ENCODE measurements around the gene RAB9B.
A peak's percentile ranks its signal among the peaks of the same experiment; 100 is the strongest.

Gene RAB9B

DNA sequence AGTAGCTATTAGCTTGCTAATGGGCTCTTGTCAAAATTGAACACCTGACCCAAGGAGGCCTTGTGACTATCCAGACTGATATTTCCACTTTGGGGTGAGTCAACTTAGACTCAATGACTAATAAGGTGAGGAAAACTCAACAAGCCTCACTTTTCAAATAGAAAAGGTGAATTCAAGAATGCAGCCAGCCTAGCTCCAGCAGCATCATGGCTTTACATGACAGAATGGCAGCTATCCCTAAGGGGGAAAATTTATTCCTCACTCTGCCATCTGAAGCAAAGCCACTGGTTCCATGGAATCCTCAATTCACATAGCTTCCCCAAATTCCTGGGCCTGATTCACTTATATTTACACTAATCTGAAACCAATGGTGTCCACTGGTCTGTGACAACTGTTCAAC lies 29.1 kb upstream of the RAB9B start:
- H3K4me3 ChIP-seq (ENCODE audit: low read depth, low read length), result no peak overlapping the region
- TF ChIP-seq, protein P1, sequence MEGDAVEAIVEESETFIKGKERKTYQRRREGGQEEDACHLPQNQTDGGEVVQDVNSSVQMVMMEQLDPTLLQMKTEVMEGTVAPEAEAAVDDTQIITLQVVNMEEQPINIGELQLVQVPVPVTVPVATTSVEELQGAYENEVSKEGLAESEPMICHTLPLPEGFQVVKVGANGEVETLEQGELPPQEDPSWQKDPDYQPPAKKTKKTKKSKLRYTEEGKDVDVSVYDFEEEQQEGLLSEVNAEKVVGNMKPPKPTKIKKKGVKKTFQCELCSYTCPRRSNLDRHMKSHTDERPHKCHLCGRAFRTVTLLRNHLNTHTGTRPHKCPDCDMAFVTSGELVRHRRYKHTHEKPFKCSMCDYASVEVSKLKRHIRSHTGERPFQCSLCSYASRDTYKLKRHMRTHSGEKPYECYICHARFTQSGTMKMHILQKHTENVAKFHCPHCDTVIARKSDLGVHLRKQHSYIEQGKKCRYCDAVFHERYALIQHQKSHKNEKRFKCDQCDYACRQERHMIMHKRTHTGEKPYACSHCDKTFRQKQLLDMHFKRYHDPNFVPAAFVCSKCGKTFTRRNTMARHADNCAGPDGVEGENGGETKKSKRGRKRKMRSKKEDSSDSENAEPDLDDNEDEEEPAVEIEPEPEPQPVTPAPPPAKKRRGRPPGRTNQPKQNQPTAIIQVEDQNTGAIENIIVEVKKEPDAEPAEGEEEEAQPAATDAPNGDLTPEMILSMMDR (IDR thresholded peaks at IDR 0.05; ENCODE audit: borderline replicate concordance, insufficient read depth, low read depth, low read length), result no peak

DNA sequence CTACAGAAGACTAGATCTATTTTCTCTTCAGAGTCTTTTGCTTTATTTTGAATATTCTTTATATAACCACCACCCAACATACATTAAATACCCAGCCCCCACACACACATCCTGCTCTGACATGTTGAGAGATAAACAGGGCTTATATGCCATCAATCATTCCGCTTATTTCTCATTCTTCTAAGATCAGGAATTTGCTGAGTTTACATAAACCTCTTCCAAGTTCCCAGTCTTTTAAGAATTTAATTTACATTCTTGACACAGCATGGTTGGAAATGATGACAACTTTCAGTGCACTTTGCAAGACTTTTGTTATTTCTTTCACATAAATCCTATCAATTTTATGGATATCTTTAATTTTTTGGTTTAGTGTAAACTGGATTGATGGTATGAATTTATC lies 17.5 kb upstream of the RAB9B start:
- H3K4me3 ChIP-seq (ENCODE audit: low read depth, low read length), result no peak overlapping the region
- TF ChIP-seq, protein P1 (IDR thresholded peaks at IDR 0.05; ENCODE audit: borderline replicate concordance, insufficient read depth, low read depth, low read length), result no peak

- TF ChIP-seq, protein P1 (IDR thresholded peaks at IDR 0.05; ENCODE audit: borderline replicate concordance, insufficient read depth, low read depth, low read length), result no peak
- no peak overlapping the region for H3K4me3 ChIP-seq (ENCODE audit: low read depth, low read length)
Measured at GRCh38 chrX:103847174-103847870, 15.3 kb upstream of the RAB9B start.

DNA sequence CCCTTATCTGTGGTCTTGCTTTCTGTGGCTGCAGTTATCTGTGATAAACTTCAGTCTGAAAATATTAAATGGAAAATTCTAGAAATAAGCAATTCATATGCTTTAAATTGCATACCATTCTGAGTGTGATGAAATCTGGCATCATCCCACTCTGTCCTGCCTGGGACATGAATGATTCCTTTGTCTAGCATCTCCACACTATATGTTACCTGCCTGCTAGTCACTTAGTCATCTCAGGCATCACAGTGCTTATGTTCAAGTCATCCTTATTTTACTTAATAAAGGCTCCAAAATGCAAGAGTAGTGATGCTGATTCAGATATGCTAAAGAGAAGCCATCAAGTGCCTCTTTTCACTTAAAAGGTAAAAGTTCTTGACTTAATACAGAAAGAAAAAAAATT lies 14.3 kb upstream of the RAB9B start:
- no peak overlapping the region for H3K4me3 ChIP-seq (ENCODE audit: low read depth, low read length)

DNA sequence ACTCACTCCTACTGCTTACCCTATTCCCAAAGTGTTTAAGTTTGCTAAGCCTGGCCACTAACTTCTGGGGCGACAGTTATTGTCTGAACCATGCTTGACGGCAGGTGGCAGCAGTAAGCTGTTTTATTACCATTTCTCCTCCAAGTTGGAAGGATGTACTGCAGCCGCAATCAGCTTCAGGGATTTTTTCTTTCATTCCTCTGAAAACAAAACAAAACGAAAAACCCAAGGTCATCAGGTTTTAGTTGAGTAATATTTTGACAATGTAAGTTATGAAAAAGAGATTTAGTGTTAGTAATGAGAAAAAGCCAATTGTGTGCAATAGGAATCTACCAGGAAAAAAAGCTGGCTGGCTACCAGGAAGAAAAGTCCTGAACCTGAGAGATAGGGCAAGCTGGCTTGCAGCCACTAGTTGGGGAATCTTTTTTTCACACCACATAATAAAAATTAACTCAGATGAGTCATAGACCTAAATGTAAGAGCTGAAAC lies 13.2 kb upstream of the RAB9B start:
- TF ChIP-seq, protein P1 (IDR thresholded peaks at IDR 0.05; ENCODE audit: borderline replicate concordance, insufficient read depth, low read depth, low read length), result peak; percentile 60

More for the DNA sequence above, 14.3 kb upstream of the RAB9B start:
- TF ChIP-seq, protein P1 (IDR thresholded peaks at IDR 0.05; ENCODE audit: borderline replicate concordance, insufficient read depth, low read depth, low read length), result no peak

GRCh38 chrX:103839404-103839803 lies 7.3 kb upstream of the RAB9B start:
- TF ChIP-seq, protein P1 (IDR thresholded peaks at IDR 0.05; ENCODE audit: borderline replicate concordance, insufficient read depth, low read depth, low read length), result no peak
- H3K4me3 ChIP-seq (ENCODE audit: low read depth, low read length), result no peak overlapping the region

More for the DNA sequence above, 13.2 kb upstream of the RAB9B start:
- no peak overlapping the region for H3K4me3 ChIP-seq (ENCODE audit: low read depth, low read length)

DNA sequence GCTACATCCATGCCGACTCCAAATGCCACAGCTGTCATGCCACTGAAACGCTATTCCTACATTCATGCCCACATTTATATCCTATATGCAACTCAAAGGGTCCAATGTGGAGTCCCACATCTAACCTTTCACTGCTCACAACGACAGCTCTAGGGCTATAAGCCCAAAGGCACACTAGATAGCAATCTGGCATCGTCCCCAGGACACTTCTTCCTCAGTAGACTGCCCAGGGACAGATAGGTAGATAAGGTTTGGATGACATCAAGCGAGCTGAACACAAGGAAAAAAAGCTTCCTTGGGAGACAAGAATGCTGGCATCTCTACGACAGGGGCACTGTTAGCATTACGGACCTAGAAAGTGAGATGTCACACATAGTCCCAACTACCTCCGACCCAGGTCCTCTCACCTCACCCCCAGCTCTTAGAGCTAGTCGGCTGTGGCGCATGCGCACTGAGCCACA lies 685 bp downstream of the RAB9B start:
- TF ChIP-seq, protein P1 (IDR thresholded peaks at IDR 0.05; ENCODE audit: borderline replicate concordance, insufficient read depth, low read depth, low read length), result no peak
- peak overlapping the region; percentile 52 for H3K4me3 ChIP-seq (ENCODE audit: low read depth, low read length)

All from GM12875 (cell line).